ENCODE results near the gene MIAT. TPM values are rescaled to one million over a fixed set of nuclear protein-coding genes. Genes with fewer than 3 reads are reported as not detected.

MIAT gene
- total RNA-seq, 1 donor, result 0.72 TPM

DNA sequence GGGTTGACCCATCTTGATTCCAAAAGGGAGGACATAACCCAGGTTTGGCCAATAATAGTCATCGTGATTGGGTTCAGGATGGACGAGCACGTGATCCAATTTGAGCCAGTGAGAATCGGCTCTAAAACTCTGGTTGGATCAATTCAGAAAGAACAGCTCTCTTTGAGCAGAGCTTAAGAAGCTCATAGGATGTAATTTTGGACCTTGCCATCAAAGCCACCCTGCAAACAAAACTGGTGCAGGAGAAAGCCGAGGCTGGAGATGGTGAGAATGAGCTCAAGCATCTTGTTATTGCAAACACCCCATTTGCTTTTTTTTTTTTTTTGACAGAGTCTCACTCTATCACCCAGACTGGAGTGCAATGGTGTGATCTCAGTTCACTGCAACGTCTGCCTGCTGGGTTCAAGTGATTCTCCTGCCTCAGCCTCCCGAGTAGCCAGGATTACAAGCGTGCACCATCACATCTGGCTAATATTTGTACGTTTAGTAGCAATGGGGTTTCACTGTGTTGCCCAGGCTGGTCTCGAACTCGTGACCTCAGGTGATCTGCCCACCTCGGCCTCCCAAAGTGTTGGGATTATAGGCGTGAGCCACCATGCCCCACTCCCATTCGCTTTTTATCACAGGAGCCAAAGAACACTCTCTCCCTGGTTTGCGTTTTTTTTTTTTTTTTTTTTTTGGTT lies 13.8 kb upstream of the MIAT start:
- H3K4me3 ChIP-seq (ENCODE audit: low read depth, low read length), result no peak overlapping the region
- DNase-seq (ENCODE audit: low read depth), result no peak

DNA sequence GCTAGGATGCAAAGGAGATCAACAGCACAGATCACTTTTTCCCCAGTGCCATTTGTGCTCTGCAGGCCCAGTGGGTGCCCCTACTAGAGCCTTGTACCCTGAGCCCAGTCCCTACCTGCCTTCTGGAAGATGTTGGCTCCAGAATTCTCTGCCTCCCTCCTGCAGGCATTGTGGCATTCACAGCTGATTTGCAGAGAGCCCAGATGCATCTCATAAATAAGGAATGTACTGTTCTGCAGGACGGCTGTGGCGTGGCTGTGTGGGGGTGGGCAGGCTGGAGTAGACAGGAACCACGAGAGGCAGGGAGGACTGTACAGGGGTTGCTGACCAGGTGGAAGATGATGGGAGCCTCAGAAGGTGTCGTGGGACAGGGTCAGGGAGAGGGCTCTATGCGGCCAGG lies 11.2 kb upstream of the MIAT start:
- no peak for DNase-seq (ENCODE audit: low read depth)
- TF ChIP-seq CTCF (IDR thresholded peaks at IDR 0.05; ENCODE audit: insufficient read depth, low read length), result no peak

More for the DNA sequence above, 13.8 kb upstream of the MIAT start:
- TF ChIP-seq CTCF (IDR thresholded peaks at IDR 0.05; ENCODE audit: insufficient read depth, low read length), result no peak

GRCh38 chr22:26648011-26648497 lies 9.3 kb upstream of the MIAT start:
- no peak for DNase-seq (ENCODE audit: low read depth)
- TF ChIP-seq CTCF (IDR thresholded peaks at IDR 0.05; ENCODE audit: insufficient read depth, low read length), result no peak
- no peak overlapping the region for H3K4me3 ChIP-seq (ENCODE audit: low read depth, low read length)

More for the DNA sequence above, 11.2 kb upstream of the MIAT start:
- H3K4me3 ChIP-seq (ENCODE audit: low read depth, low read length), result no peak overlapping the region

DNA sequence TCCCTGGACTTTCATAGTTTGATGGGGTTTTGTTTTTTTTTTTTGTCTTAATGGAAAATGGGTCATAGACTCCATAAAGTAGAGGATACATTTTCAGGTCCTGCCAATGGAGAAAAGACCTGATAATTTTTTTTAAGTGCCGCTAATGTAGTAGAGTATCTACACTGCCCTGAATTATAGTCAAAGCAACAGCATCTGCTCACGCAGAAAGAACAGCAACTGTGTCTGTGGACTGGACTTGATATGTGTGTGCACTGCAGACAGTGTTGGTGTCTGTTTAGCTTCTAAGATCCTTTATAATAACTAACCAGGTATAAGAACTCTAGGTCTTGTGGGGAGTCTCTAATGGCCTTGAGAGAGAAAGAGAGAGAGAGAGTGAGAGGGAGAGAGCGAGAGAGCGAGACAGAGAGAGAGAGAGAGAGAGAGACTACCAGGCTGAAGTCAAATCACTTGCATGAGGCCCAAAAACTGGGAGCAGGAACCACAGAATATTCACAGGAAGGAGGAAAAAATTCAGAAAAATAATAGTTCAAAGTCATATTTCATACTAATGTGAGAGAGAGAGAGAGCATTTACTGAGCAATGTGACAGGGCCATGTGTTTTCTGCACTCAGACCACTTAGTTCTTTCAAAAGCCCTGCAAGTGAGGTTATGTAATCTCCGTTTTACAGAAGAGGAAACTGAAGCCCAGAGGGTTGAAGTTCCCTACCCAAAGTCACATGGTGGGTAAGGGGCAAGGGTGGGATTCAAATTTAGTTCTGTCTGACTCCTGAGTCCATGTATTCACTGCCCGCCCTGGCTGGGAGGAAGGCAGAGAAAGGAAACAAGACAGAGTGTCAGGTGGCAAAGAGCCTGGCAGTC lies 8.6 kb upstream of the MIAT start:
- TF ChIP-seq CTCF (IDR thresholded peaks at IDR 0.05; ENCODE audit: insufficient read depth, low read length), result no peak
- H3K4me3 ChIP-seq (ENCODE audit: low read depth, low read length), result no peak overlapping the region
- no peak for DNase-seq (ENCODE audit: low read depth)

DNA sequence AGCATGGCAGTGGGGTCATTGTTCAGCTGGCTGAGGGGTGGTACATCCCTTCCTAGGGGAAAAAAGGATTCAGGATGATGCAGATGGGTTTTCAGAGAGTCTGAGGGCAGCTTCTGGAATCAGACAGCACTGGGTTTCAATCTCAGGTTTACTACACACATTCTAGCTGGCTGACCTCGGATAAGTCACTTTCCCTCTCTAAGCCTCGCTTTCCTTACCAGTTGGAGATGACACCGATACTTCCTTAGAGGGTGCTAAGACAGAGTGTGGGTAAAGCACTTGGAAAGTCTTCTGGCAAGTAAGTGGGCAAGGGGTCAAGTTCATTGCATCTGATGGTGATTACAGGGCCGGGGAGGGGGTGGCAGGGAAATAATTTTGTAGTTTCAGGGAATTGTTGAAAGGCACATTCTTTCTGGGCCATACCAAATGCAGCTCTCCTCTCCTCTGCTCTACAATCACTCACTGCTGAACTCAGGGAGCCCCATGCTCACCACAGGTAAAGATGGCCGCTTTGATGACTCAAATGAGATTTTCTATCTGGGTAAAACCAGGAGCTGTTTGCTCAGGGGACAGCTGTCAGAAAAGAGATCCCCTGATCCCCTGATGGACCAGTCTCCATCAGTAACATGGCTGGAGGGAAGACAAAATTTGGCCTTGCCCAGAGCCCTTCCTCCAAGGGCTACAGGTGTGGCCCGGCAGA lies 6.5 kb upstream of the MIAT start:
- DNase-seq (ENCODE audit: low read depth), result no peak
- no peak for TF ChIP-seq CTCF (IDR thresholded peaks at IDR 0.05; ENCODE audit: insufficient read depth, low read length)
- no peak overlapping the region for H3K4me3 ChIP-seq (ENCODE audit: low read depth, low read length)

DNA sequence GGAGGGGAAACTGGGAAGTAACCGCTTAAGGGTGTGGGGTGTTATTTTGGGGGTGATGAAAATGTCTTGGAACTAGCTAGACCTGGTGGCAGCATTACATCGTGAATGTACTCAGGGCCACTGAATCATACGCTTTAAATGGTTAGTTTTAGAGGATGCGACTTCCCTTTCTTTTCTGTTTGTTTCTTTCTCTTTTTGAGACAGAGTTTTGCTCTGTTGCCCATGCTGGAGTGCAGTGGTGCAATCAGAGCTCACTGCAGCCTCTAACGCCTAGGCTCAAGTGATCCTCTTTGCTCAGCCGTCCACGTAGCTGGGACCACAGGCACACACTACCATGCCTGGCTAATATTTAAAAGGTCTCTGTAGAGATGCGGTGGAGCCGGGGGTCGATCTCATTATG lies 5.6 kb upstream of the MIAT start:
- no peak for DNase-seq (ENCODE audit: low read depth)
- TF ChIP-seq CTCF (IDR thresholded peaks at IDR 0.05; ENCODE audit: insufficient read depth, low read length), result no peak
- no peak overlapping the region for H3K4me3 ChIP-seq (ENCODE audit: low read depth, low read length)
